B cell (primary cell): ENCODE data around the gene RBM33.

Experiments used
- CTCF ChIP-seq: fragments of 200-600 bp; IDR thresholded peaks from one replicate; pipeline ENCODE4 v1.8.0; 2022; ENCODE audit warnings: antibody characterized with exemption, mild to moderate bottlenecking
- EZH2 ChIP-seq: IDR thresholded peaks from 2 replicates; pipeline ENCODE4 v1.6.1; 2012; ENCODE audit warnings: borderline replicate concordance, low read depth, mild to moderate bottlenecking, moderate library complexity, low read length; ENCODE audit not compliant: insufficient read depth, poor library complexity, severe bottlenecking

GRCh38 chr7:155795951-155796350 lies 151.5 kb downstream of the RBM33 start:
- TF ChIP-seq CTCF, result no peak
- no peak for TF ChIP-seq EZH2
